HCT116 (cell line): Measurements from ENCODE around the gene STOML3. TPM values are rescaled to one million over a fixed set of nuclear protein-coding genes. Genes with fewer than 3 reads are reported as not detected.

Experiments used
- ATAC-seq: fragments of 200-7000 bp; cut with Tn5 transposase; 2 replicates; pipeline ENCODE4 v1.9.1; 2020; ENCODE audit warnings: mild to moderate bottlenecking, moderate library complexity
- BruUV-seq: library from RNA; stranded (reverse); fragments of 400-500 nt; replicated peaks from 2 replicates; lab custom pipeline; 2021; lab: Mats Ljungman, UMichigan
- CTCF ChIA-PET: fragments of 300-600 bp; sonication (Branson Sonifier 250); formaldehyde crosslinking; loops from one replicate; lab custom pipeline; 2021; ENCODE audit warnings: antibody characterized with exemption; lab: Charles Lee
- POLR2A ChIA-PET: fragments of 300-600, 350-600 bp; sonication (Branson Sonifier 250); formaldehyde crosslinking; loops from one replicate; lab custom pipeline; 2021; ENCODE audit warnings: antibody characterized with exemption; lab: Charles Lee
- RAD21 ChIA-PET, 2 experiments: fragments of 300-600 bp; sonication (Branson Sonifier 250); formaldehyde crosslinking; loops; one replicate each; lab custom pipeline; 2023; ENCODE audit warnings: low total read pairs in 2 of 2; ENCODE audit not compliant: uncharacterized antibody in 2 of 2, unreplicated experiment in 2 of 2, low non-redundant PET in 1 of 2; lab: Charles Lee
- DNase-seq: peaks from one replicate; pipeline ENCODE4 v3.0.0-alpha.2; 2010; ENCODE audit warnings: low read depth, low spot score
- H2AFZ ChIP-seq: fragments of 200-600 bp; shearing (Covaris generic), sonication (generic); 2 replicates; pipeline ENCODE4 v1.6.1; 2017; ENCODE audit warnings: low read depth, mixed run types, mixed read lengths, antibody characterized with exemption, low read length; ENCODE audit not compliant: poor library complexity, severe bottlenecking
- H3K27ac ChIP-seq: 2 replicates; pipeline ENCODE4 v1.5.1; 2012; ENCODE audit warnings: low read depth, low read length
- H3K27me3 ChIP-seq: fragments of 200-600 bp; sonication (generic); 2 replicates; pipeline ENCODE4 v1.6.1; 2016; ENCODE audit warnings: mixed run types, low read length, mixed read lengths; ENCODE audit not compliant: insufficient read depth
- H3K36me3 ChIP-seq, 2 experiments: fragments of 200-500 bp in 1 of 2; fragments of 200-600 bp in 1 of 2; sonication (Bioruptor generic) in 1 of 2; sonication (generic) in 1 of 2; 2 replicates each; pipeline versions ENCODE4 v1.5.1 to v1.6.1; 2014 to 2016; ENCODE audit warnings: low read length in 2 of 2, inconsistent platforms in 1 of 2, mixed read lengths in 1 of 2, mixed run types in 1 of 2; ENCODE audit not compliant: insufficient read depth in 2 of 2, control insufficient read depth in 1 of 2
- H3K4me1 ChIP-seq, 2 experiments: fragments of 200-600 bp in 1 of 2; sonication (generic) in 1 of 2; 2 replicates each; pipeline versions ENCODE4 v1.5.1 to v1.6.1; 2012 to 2017; ENCODE audit warnings: low read length in 2 of 2, inconsistent platforms in 1 of 2, mild to moderate bottlenecking in 1 of 2, mixed read lengths in 1 of 2, mixed run types in 1 of 2, moderate library complexity in 1 of 2; ENCODE audit not compliant: insufficient read depth in 2 of 2, control insufficient read depth in 1 of 2
- H3K4me2 ChIP-seq: fragments of 200-600 bp; sonication (generic); 2 replicates; pipeline ENCODE4 v1.6.1; 2017; ENCODE audit warnings: mixed run types, low read length, mixed read lengths
- H3K4me3 ChIP-seq, 2 experiments: fragments of 200-600 bp in 1 of 2; sonication (generic) in 1 of 2; replicated peaks in 1 of 2; 2 replicates each; pipeline ENCODE4 v1.5.1; 2011 to 2016; ENCODE audit warnings: low read length in 2 of 2, control low read depth in 1 of 2, low read depth in 1 of 2, mild to moderate bottlenecking in 1 of 2, mixed read lengths in 1 of 2, mixed run types in 1 of 2
- H3K79me2 ChIP-seq: fragments of 200-600 bp; sonication (generic); 2 replicates; pipeline ENCODE4 v1.6.1; 2017; ENCODE audit warnings: mild to moderate bottlenecking, mixed run types, low read length, moderate library complexity, mixed read lengths; ENCODE audit not compliant: insufficient read depth
- H3K9ac ChIP-seq: fragments of 200-600 bp; sonication (generic); 2 replicates; pipeline ENCODE4 v1.6.1; 2016; ENCODE audit warnings: low read length, mixed read lengths
- H3K9me2 ChIP-seq: fragments of 200-600 bp; sonication (generic), shearing (Covaris generic); 2 replicates; pipeline ENCODE4 v1.6.1; 2017; ENCODE audit warnings: mixed run types, mild to moderate bottlenecking, moderate library complexity; ENCODE audit not compliant: insufficient read depth
- H3K9me3 ChIP-seq, 2 experiments: fragments of 200-500 bp in 1 of 2; fragments of 200-600 bp in 1 of 2; sonication (Bioruptor generic) in 1 of 2; sonication (generic) in 1 of 2; 2 replicates each; pipeline ENCODE4 v1.6.1; 2014 to 2017; ENCODE audit warnings: low read length in 2 of 2, mixed read lengths in 2 of 2, inconsistent platforms in 1 of 2, low read depth in 1 of 2, mild to moderate bottlenecking in 1 of 2, mixed run types in 1 of 2, moderate library complexity in 1 of 2; ENCODE audit not compliant: control insufficient read depth in 1 of 2, insufficient read depth in 1 of 2
- H4K20me1 ChIP-seq: fragments of 200-600 bp; sonication (generic), shearing (Covaris generic); 2 replicates; pipeline ENCODE4 v1.6.1; 2017; ENCODE audit warnings: mixed run types, mild to moderate bottlenecking, moderate library complexity; ENCODE audit not compliant: insufficient read depth
- CBX3 ChIP-seq: IDR thresholded peaks from 2 replicates; pipeline ENCODE4 v1.6.1; 2012; ENCODE audit warnings: low read depth
- CEBPB ChIP-seq: IDR thresholded peaks from 2 replicates; pipeline ENCODE4 v1.6.1; 2012; ENCODE audit warnings: low read depth
- EGR1 ChIP-seq: IDR thresholded peaks from 2 replicates; pipeline ENCODE4 v1.6.1; 2012; ENCODE audit warnings: low read depth
- ELF1 ChIP-seq: IDR thresholded peaks from 2 replicates; pipeline ENCODE4 v1.6.1; 2012; ENCODE audit warnings: low read depth, borderline replicate concordance
- EZH2 ChIP-seq: fragments of 200-600 bp; sonication (generic); IDR thresholded peaks from 2 replicates; pipeline ENCODE4 v1.6.1; 2017; ENCODE audit warnings: antibody characterized with exemption, mixed run types
- EZH2phosphoT487 ChIP-seq: fragments of 200-600 bp; IDR thresholded peaks from 2 replicates; pipeline ENCODE4 v1.6.1; 2018; ENCODE audit warnings: antibody characterized with exemption, borderline replicate concordance
- FOSL1 ChIP-seq: IDR thresholded peaks from 2 replicates; pipeline ENCODE4 v1.6.1; 2012; ENCODE audit warnings: low read depth
- POLR2A ChIP-seq: IDR thresholded peaks from 2 replicates; pipeline ENCODE4 v1.7.0; 2011; ENCODE audit warnings: borderline replicate concordance; ENCODE audit not compliant: insufficient read depth, insufficient read length; ENCODE audit errors: extremely low read depth
- POLR2AphosphoS5 ChIP-seq: IDR thresholded peaks from 2 replicates; pipeline ENCODE4 v1.6.1; 2011; ENCODE audit warnings: mild to moderate bottlenecking, low read depth, low read length, moderate library complexity
- RAD21 ChIP-seq: IDR thresholded peaks from 2 replicates; pipeline ENCODE4 v1.6.1; 2012; ENCODE audit warnings: low read depth, mild to moderate bottlenecking
- SIN3A ChIP-seq: IDR thresholded peaks from 2 replicates; pipeline ENCODE4 v1.6.1; 2012; ENCODE audit warnings: low read depth
- SP1 ChIP-seq: IDR thresholded peaks from 2 replicates; pipeline ENCODE4 v1.6.1; 2012; ENCODE audit warnings: low read depth
- TCF7L2 ChIP-seq: IDR thresholded peaks from 2 replicates; pipeline ENCODE4 v1.7.0; 2011; ENCODE audit warnings: borderline replicate concordance, inconsistent platforms; ENCODE audit not compliant: insufficient read depth, insufficient read length; ENCODE audit errors: extremely low read depth
- intact Hi-C: fragments of 100-400 bp; cut with micrococcal nuclease; formaldehyde crosslinking; loops from 2 replicates; pipeline ENCODE4 v1.10.0; 2022
- total RNA-seq: library from RNA; stranded (reverse); gene quantifications from one replicate; pipeline ENCODE4 v1.2.1, GENCODE V29; 2021; ENCODE audit not compliant: unreplicated experiment
- TF ChIP-seq, protein P1 (sequence below): IDR thresholded peaks from 2 replicates; pipeline ENCODE4 v1.6.1; 2012; ENCODE audit warnings: low read depth
- TF ChIP-seq, protein P2 (sequence below), 3 experiments: fragments of 200-600 bp in 1 of 3; sonication (generic) in 1 of 3; IDR thresholded peaks in 2 of 3; conservative IDR thresholded peaks in 1 of 3; 2 replicates each; pipeline ENCODE4 v1.5.1; 2012 to 2017; ENCODE audit warnings: low read depth in 2 of 3, low read length in 2 of 3, antibody characterized with exemption in 1 of 3, borderline replicate concordance in 1 of 3, control low read depth in 1 of 3, mild to moderate bottlenecking in 1 of 3, mixed read lengths in 1 of 3, mixed run types in 1 of 3, moderate library complexity in 1 of 3; ENCODE audit not compliant: insufficient read depth in 1 of 3
- TF ChIP-seq, protein P3 (sequence below): IDR thresholded peaks from 2 replicates; pipeline ENCODE4 v1.6.1; 2012

Gene STOML3
- total RNA-seq, 1 experiment from 2014 or later = not detected

DNA sequence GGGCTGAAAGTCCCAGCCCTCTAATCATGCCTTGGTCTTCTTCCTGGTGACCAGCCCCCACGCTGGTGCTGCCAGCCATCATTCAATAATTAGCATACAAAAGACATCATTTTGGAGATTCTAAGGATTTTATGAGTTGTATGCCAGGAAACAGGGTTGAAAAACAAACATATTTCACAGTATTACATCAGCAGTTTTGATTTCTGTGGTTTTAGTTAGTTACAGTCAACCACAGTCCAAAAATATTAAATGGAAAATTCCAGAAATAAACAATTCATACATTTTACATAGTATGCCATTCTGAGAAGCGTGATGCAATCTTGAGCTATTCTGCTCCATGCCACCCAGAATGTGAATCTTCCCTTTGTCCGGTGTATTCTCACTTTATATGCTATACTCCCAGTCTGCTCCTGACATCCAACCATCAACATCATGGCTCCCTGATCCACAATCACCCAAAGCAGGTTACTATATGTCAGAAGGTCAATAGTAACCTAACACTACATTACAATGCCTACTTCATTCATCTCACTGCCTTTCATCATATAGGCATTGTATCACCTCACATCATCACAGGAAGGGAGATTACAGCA is 49.2 kb downstream of the STOML3 start:
- ChIA-PET RAD21 (no interaction called here), POLR2A (no interaction called here), CTCF (no interaction called here)
- BruUV-seq = no TSS peak
- intact Hi-C loops = no loop called here
- Histone ChIP-seq H3K9me2 (no peaks in the 10 kb centered on the region), H4K20me1 (no peaks in the 10 kb centered on the region), H3K4me1 (no peaks in the 10 kb centered on the region), H3K36me3 (no peaks in the 10 kb centered on the region), H3K4me2 (no peak overlapping the region), H3K27ac (no peak overlapping the region), H2AFZ (no peak overlapping the region), H3K9me3 (no peaks in the 10 kb centered on the region), H3K27me3 (peaks cover 8% of the 10 kb centered on the region), H3K79me2 (no peaks in the 10 kb centered on the region), H3K9ac (no peak overlapping the region), H3K4me3 (no peak overlapping the region)
- TF ChIP-seq TCF7L2 (no peak), FOSL1 (no peak), RAD21 (no peak), SP1 (no peak), CEBPB (no peak), ELF1 (no peak), POLR2AphosphoS5 (no peak), SIN3A (no peak), EZH2phosphoT487 (no peak), CBX3 (no peak), EZH2 (no peak), POLR2A (no peak), EGR1 (no peak)
- TF ChIP-seq, protein P1, sequence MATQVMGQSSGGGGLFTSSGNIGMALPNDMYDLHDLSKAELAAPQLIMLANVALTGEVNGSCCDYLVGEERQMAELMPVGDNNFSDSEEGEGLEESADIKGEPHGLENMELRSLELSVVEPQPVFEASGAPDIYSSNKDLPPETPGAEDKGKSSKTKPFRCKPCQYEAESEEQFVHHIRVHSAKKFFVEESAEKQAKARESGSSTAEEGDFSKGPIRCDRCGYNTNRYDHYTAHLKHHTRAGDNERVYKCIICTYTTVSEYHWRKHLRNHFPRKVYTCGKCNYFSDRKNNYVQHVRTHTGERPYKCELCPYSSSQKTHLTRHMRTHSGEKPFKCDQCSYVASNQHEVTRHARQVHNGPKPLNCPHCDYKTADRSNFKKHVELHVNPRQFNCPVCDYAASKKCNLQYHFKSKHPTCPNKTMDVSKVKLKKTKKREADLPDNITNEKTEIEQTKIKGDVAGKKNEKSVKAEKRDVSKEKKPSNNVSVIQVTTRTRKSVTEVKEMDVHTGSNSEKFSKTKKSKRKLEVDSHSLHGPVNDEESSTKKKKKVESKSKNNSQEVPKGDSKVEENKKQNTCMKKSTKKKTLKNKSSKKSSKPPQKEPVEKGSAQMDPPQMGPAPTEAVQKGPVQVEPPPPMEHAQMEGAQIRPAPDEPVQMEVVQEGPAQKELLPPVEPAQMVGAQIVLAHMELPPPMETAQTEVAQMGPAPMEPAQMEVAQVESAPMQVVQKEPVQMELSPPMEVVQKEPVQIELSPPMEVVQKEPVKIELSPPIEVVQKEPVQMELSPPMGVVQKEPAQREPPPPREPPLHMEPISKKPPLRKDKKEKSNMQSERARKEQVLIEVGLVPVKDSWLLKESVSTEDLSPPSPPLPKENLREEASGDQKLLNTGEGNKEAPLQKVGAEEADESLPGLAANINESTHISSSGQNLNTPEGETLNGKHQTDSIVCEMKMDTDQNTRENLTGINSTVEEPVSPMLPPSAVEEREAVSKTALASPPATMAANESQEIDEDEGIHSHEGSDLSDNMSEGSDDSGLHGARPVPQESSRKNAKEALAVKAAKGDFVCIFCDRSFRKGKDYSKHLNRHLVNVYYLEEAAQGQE = no peak
- TF ChIP-seq, protein P2, sequence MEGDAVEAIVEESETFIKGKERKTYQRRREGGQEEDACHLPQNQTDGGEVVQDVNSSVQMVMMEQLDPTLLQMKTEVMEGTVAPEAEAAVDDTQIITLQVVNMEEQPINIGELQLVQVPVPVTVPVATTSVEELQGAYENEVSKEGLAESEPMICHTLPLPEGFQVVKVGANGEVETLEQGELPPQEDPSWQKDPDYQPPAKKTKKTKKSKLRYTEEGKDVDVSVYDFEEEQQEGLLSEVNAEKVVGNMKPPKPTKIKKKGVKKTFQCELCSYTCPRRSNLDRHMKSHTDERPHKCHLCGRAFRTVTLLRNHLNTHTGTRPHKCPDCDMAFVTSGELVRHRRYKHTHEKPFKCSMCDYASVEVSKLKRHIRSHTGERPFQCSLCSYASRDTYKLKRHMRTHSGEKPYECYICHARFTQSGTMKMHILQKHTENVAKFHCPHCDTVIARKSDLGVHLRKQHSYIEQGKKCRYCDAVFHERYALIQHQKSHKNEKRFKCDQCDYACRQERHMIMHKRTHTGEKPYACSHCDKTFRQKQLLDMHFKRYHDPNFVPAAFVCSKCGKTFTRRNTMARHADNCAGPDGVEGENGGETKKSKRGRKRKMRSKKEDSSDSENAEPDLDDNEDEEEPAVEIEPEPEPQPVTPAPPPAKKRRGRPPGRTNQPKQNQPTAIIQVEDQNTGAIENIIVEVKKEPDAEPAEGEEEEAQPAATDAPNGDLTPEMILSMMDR (IDR thresholded peaks at IDR 0.05 in 2 of 3, conservative IDR thresholded peaks at IDR 0.05 in 1 of 3; ENCODE audit: borderline replicate concordance in 1 of 3, insufficient read depth in 1 of 3, low read depth in 2 of 3, low read length in 2 of 3) = no peak
- TF ChIP-seq, protein P3, sequence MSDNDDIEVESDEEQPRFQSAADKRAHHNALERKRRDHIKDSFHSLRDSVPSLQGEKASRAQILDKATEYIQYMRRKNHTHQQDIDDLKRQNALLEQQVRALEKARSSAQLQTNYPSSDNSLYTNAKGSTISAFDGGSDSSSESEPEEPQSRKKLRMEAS = no peak
- DNase-seq (no peak), ATAC-seq (no peak)
